ENCODE data around the gene PLS3. TPM values are rescaled to one million over a fixed set of nuclear protein-coding genes. Genes with fewer than 3 reads are reported as not detected.
A peak's percentile ranks its signal among the peaks of the same experiment; 100 is the strongest.

PLS3 gene
- total and polyA plus RNA-seq, 2 of the 13 experiments (the other 11 are each of a cell fraction or from before 2014, with no cell fraction given) = 55.7 to 99.9 TPM

DNA sequence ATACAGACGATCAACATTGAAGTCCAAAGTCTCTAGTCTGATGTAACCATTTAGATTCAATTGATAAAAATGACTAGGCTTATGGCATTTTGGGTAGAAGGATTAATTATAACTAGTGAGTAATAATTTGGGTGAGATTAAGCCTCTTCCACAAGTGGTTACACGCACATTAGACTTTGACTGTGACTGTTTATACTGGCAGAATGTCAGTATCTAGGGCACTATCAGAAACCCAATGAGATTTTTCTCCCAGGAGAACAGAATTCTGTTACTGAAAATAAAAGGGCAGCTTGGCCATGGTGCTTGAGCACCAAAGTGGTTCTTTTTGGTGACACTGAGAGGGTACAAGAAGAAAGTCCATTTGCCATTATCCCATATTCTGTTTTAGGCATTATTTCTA, 3.3 kb downstream of the PLS3 start:
- peak overlapping the region; percentile 33 for H3K27ac ChIP-seq (ENCODE audit: extremely low read length, insufficient read depth, low read length)

More for the DNA sequence above, 3.3 kb downstream of the PLS3 start:
- Histone ChIP-seq H3K36me3 (replicated peaks in 1 of 2; ENCODE audit: control insufficient read depth in 1 of 2, insufficient read depth in 2 of 2, low read length in 2 of 2) (no peaks in the 10 kb centered on the region), H3K79me2 (ENCODE audit: insufficient read depth, low read length) (peaks cover 52% of the 10 kb centered on the region), H3K9ac (ENCODE audit: insufficient read depth, low read depth, low read length) (no peak overlapping the region), H3K4me3 (replicated peaks in 1 of 3; ENCODE audit: insufficient read depth in 1 of 3, low read depth in 2 of 3, low read length in 3 of 3) (0 out of 6 replicates have a peak overlapping the region, but pooled peaks of 1 of the 3 experiments have one; percentile 1), H3K4me1 (ENCODE audit: insufficient read depth, low read length) (peaks cover 37% of the 10 kb centered on the region), H3K9me3 (ENCODE audit: low read length) (no peaks in the 10 kb centered on the region), H4K20me1 (ENCODE audit: insufficient read depth, low read length) (0 out of 2 replicates have a peak, but pooled peaks cover 3% of the 10 kb centered on the region), H3K27me3 (ENCODE audit: control insufficient read depth in 1 of 2, insufficient read depth in 2 of 2, low read length in 2 of 2) (no peaks in the 10 kb centered on the region; a peak in 1 of 5 replicates), H2AFZ (ENCODE audit: low read length) (no peak overlapping the region), H3K4me2 (ENCODE audit: low read depth, low read length) (peak overlapping the region; percentile 73; the same call in 1 of the 2 replicates)
- ATAC-seq = no peak
- ChIA-PET POLR2A (no interaction called here), CTCF (ENCODE audit: low intra/inter-chr PET ratio, low total read pairs) (no interaction called here)
- no TSS peak for BruUV-seq (replicated peaks)
- intact Hi-C loops (cut with micrococcal nuclease; ENCODE audit: unreplicated experiment) = loop anchor here (5.0 kb wide), 2 partner anchors 217 to 392 kb away; no protein-coding TSS in a partner anchor
- TF ChIP-seq, protein P1, sequence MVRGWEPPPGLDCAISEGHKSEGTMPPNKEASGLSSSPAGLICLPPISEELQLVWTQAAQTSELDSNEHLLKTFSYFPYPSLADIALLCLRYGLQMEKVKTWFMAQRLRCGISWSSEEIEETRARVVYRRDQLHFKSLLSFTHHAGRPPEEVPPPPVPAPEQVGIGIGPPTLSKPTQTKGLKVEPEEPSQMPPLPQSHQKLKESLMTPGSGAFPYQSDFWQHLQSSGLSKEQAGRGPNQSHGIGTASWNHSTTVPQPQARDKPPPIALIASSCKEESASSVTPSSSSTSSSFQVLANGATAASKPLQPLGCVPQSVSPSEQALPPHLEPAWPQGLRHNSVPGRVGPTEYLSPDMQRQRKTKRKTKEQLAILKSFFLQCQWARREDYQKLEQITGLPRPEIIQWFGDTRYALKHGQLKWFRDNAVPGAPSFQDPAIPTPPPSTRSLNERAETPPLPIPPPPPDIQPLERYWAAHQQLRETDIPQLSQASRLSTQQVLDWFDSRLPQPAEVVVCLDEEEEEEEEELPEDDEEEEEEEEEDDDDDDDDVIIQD (CRISPR knock-in tag; IDR thresholded peaks at IDR 0.05; ENCODE audit: low read depth) = no peak
- TF ChIP-seq TCF12 (IDR thresholded peaks at IDR 0.05) = no peak
- no peak for TF ChIP-seq TCF12 (CRISPR knock-in tag; IDR thresholded peaks at IDR 0.05)
- TF ChIP-seq HNF4A (CRISPR knock-in tag; IDR thresholded peaks at IDR 0.05) = peak; percentile 35
- TF ChIP-seq ARID4A (CRISPR knock-in tag; IDR thresholded peaks at IDR 0.05; ENCODE audit: borderline replicate concordance) = no peak
- no peak for TF ChIP-seq ZNF605 (CRISPR knock-in tag; IDR thresholded peaks at IDR 0.05)
- FAIRE-seq = no peak
- 40% methylated on average over 2 of the region's 2 CpGs for WGBS (ENCODE audit: low lambda C conversion rate)
- peak; percentile 10 for DNase-seq (ENCODE audit: low spot score)
- in situ Hi-C loops (cut with HindIII; ENCODE audit: extremely low pct_ligation_motif_present, low pct_unique_long_range_greater_than_20kb) = loop anchor here (5.0 kb wide), 1 partner anchor 232 kb away; no protein-coding TSS in a partner anchor
